ENCODE measurements around the gene MAGI2.

The MAGI2 gene

GRCh38 chr7:78095549-78095948, 1357.9 kb downstream of the MAGI2 start:
- no peak for DNase-seq

- DNase-seq: no peak
Measured at GRCh38 chr7:78092331-78092730, 1361.1 kb downstream of the MAGI2 start.

DNA sequence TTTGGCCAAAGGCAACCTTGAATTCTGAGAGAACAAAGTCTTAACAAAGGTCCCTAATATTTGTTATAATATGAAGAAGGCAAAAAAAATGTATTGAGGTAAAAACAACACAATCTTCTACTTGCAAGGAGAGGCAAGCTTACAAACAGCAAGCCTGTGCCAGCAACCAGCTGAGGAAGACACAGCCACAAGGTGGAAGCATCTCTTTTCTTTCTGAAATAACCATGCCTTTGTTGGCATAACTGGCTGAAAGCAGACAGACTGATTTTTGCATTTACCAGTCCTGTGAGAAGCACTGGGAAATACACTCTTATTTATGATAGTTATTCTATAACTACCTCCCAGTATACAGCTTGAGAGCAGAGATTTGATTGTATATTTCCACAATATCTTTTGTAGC, 1362.9 kb downstream of the MAGI2 start:
- no peak for DNase-seq

GRCh38 chr7:78083476-78084120, 1369.9 kb downstream of the MAGI2 start:
- DNase-seq: no peak

DNA sequence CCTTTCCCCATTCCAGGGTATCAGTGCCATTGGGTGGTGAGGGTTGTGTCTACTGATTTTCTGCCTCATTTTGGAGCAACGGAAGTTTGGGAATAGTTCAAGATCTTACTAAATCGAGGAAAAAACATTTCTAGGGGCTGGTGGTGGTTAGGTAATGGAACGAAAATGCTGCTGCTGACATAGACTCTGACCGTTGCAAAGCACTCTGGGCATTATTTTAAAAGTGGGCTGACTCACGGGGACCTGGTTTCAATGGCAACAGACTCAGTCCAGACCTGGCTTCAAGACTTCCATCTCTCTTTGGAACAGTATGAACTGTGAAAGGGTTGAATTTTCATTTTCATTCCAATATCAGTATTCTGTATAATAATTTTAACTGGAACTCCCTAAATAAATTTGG, 1370.9 kb downstream of the MAGI2 start:
- DNase-seq: no peak

DNA sequence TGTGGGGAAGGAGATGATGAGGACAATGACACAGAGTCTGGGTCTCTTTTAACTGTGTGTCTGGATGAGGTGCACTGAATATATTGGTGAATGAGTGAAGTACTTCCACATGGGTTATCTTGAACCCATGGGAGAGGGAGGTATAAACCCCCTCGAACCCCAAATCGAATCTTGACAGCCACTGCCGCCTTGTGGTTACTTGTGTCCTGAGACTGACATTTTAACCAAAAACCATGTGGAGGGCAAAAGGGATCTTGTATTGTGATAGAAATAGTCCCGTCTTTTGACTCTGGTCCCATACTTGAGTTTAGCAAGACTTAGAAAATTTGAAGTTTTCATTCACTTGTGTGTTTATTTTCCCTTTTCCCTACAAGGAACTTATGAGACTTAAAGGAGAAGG, 1371.6 kb downstream of the MAGI2 start:
- DNase-seq: no peak

GRCh38 chr7:78081344-78081743, 1372.1 kb downstream of the MAGI2 start:
- no peak for DNase-seq

DNA sequence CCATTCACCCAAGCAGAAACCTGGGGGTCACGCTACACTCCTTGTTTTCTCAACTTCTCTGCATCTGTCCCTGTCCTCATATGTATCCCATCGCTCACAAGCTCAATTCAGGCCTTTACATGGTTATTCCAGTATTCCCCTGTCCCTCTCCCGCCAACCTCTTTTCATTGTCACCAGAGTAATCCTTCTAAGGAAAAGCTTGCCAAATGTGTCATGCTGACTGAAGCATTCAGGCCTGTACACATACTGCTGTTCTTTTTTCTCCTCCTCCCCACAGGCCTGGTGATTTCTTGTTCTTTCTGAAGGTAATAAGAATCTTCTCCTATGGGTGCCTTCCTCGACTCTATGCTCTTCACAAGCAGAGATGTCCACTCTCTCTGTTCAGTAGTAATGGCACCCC, 1372.7 kb downstream of the MAGI2 start:
- DNase-seq: no peak

GRCh38 chr7:78080241-78080640, 1373.2 kb downstream of the MAGI2 start:
- DNase-seq: no peak

DNA sequence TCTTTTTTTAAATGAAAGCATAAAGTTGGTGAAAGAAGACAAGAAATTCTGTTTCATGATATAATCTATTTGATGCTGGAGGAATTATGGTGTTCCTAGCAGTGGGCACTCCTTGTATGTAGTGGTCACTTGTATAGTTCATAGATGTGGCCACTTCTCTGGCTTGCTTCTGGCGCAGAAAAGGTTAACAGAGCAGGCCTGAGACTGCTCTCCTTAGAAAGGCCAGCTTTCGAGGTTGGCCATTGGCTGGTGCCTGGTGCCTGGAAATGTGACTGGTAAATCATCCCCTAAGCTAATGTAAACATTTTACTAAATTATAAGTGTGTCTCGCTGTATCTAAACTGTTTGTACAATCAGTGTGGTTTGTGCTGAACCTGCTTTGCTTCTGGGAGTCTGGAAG, 1378.8 kb downstream of the MAGI2 start:
- no peak for DNase-seq

- DNase-seq: no peak
Measured at GRCh38 chr7:78073609-78074382, 1379.7 kb downstream of the MAGI2 start.

- DNase-seq: no peak
Measured at GRCh38 chr7:78072201-78072590, 1381.3 kb downstream of the MAGI2 start.

DNA sequence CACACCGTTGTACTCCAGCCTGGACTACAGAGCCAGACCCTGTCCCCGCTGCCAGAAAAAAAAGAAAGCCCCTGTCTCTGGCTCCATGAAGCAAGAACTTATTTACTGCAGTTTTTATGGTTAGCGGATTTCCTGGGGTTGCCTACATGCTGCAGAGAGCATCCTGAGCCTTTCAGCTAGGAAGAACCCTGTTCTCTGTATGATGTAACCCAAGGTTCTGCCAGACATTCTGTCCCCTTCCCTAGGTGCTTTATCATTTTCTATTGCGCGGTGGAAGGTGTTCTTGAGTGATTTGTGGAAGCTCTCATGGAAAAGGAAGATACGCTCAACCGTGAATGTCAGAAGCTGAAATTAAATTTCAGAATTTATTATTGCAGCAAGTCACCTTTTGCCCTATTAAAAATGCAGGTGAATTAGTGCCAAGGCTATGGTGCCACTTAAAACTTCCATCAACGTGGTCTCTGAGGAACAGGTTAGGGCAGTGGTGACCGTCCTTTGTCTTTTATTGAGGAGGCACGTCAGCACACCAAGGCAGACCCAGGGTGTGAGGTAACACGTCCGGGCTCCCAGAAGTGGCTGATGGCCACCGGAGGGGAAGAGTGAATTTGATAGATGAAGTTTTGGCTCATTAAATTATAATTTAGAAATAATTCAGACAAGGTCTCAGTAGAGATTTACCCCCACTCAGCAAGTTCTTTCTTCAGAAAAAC, 1381.8 kb downstream of the MAGI2 start:
- DNase-seq: no peak

- DNase-seq: no peak
Measured at GRCh38 chr7:78066599-78066998, 1386.9 kb downstream of the MAGI2 start.

- no peak for DNase-seq
Measured at GRCh38 chr7:78063758-78064157, 1389.7 kb downstream of the MAGI2 start.

- no peak for DNase-seq
Measured at GRCh38 chr7:78062214-78062613, 1391.3 kb downstream of the MAGI2 start.

GRCh38 chr7:78057571-78057970, 1395.9 kb downstream of the MAGI2 start:
- DNase-seq: no peak

GRCh38 chr7:78055599-78055998, 1397.9 kb downstream of the MAGI2 start:
- no peak for DNase-seq

GRCh38 chr7:78055001-78055573, 1398.4 kb downstream of the MAGI2 start:
- no peak for DNase-seq

DNA sequence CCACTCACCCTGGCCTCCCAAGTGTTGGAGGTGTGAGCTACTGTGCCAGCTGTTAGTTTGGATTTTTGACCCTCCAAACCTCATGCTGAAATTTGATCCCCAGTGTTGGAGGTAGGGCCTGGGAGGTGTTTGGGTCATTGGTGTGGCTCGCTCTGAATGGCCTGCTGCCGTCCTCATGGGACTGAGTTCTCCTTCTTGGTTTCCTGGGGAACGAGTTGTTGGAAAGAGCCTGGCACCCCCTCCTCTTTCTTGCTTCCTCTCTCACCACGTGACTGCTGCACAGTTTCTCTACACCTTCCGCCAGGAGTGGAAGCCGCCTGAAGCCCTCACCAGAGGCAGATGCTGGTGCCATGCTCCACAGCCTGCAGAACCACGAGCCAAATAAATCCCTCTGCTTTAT, 1401.4 kb downstream of the MAGI2 start:
- no peak for DNase-seq

GRCh38 chr7:78047800-78048199, 1405.7 kb downstream of the MAGI2 start:
- no peak for DNase-seq

DNA sequence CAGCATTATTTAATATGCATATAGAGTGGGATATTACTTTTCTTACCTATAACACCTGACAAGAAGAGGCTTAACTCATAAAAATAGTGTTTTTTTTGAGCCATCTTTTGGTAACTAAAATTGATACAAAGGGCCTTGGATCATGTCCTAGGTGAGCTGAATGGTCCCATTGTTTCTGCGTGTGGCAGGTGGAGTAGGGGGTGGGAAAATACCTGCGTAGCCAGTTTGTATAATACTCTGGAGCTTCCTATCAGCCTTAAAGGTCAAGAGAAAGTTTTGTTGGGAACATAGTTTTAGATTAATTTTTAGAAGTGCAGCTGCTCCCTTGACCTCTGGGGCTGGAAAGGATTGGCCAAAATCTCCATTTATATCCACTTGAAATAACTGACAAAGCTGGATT, 1410.3 kb downstream of the MAGI2 start:
- no peak for DNase-seq

GRCh38 chr7:78041423-78041822, 1412.0 kb downstream of the MAGI2 start:
- no peak for DNase-seq
